ENCODE data around the gene PKP1.

The PKP1 gene

DNA sequence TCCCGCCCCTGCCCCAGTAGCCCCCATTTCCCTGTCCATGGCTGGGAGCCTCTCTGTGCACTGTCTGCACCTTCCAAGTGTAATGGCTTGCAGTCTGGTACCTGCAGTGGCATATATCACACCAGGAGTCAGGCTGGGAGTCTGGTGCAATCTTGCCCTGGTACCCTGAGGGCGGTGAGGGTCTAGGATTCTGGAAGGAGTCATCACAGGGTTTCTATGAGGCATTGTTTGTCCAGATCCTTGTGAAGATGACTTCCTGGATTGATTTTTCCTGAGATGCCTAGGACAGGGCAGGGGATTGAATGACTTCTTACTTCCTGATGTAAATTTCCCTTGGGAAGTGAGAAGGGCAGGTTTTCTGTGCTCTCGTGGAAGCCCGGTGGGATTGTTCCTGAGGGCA, 5.9 kb upstream of the PKP1 start:
- in situ Hi-C loops (cut with MboI; ENCODE audit: low sequenced_read_pairs): no loop called here

GRCh38 chr1:201279313-201279712, 4.0 kb upstream of the PKP1 start:
- in situ Hi-C loops (cut with MboI; ENCODE audit: low sequenced_read_pairs): no loop called here

DNA sequence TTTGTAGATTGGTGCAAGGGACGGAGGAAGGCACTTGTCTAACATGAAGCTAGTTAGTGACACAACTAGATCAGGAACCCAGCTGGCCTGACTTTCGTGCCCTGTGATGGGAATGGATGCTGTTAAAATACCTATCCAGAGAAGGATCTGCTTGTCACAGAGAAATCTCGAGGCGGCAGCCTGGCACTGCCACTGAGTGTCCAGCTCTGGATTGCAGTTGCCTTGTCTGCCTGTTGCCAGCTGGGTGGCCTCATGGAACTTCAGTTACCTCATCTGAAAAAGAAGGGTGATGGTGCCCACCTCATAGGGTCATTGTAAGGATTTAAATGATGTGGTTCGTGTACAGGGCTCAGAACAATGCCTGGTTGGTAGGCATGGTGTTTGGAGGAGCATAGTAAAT, 2.4 kb upstream of the PKP1 start:
- in situ Hi-C loops (cut with MboI; ENCODE audit: low sequenced_read_pairs): no loop called here

- in situ Hi-C loops (cut with MboI; ENCODE audit: low sequenced_read_pairs): no loop called here
Observed at GRCh38 chr1:201281573-201281972, 1.7 kb upstream of the PKP1 start.

DNA sequence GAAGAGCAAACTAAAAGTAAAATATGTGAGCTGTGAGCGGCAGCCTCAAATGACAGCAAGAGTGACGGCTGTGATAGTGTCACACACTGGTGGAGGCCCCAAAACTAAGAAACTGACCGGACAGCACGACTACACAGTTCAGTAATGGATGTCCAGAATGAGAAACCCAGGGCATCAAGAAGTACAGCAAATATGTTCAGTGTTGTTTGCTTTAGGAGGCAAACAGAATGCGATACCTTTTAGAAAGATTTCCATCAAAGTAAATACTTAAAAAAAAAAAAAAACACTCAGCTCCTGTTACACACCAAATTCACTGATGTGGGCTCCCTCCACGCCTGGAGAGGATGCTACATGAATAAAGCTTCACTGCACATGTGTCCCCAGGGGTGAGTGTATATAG, 1.1 kb upstream of the PKP1 start:
- in situ Hi-C loops (cut with MboI; ENCODE audit: low sequenced_read_pairs): no loop called here

- in situ Hi-C loops (cut with MboI; ENCODE audit: low sequenced_read_pairs): no loop called here
Observed at GRCh38 chr1:201283836-201284553, 689 bp downstream of the PKP1 start.

- in situ Hi-C loops (cut with MboI; ENCODE audit: low sequenced_read_pairs): no loop called here
Observed at GRCh38 chr1:201284636-201285035, 1.3 kb downstream of the PKP1 start.

DNA sequence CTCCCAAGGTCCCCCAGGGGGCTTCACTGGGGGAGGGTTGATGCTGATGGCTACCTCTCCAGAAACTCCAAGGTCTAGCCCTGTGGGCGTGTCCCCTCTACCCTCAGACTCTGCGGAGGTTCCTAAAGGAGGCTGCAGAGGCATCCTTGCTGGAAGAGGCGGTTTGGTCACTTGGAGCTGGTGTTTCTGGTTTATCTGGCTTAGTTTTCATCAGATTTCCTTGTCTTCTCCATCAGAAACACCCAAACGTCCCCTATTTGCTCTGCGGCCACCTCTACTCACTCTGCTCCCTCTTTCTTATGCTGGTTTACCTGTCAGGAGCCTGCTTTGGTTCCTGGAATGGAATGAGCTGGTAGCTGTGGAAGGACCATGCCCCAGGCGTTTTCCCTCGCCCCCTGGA, 2.5 kb downstream of the PKP1 start:
- in situ Hi-C loops (cut with MboI; ENCODE audit: low sequenced_read_pairs): no loop called here

DNA sequence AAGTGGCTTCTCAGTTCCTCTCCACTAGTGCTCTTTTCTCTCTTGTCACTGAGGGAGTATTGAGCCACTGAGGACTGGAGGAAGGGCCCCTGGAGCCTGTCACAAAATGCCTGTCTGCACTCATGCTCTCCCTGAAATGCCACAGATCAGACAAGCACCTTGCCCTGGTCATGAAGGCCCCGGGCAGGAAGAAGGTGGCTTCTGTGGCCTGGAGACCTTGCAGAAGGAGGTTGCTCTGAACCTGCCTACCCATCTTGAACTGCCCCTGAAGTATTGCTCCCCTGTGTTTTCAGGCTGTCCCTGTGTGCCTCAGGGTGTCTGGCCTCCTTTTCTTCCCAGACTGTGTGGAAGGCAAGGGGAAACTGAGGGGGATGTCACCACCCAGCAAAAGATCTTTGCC, 3.1 kb downstream of the PKP1 start:
- in situ Hi-C loops (cut with MboI; ENCODE audit: low sequenced_read_pairs): no loop called here

- in situ Hi-C loops (cut with MboI; ENCODE audit: low sequenced_read_pairs): no loop called here
Observed at GRCh38 chr1:201288007-201288406, 4.7 kb downstream of the PKP1 start.

DNA sequence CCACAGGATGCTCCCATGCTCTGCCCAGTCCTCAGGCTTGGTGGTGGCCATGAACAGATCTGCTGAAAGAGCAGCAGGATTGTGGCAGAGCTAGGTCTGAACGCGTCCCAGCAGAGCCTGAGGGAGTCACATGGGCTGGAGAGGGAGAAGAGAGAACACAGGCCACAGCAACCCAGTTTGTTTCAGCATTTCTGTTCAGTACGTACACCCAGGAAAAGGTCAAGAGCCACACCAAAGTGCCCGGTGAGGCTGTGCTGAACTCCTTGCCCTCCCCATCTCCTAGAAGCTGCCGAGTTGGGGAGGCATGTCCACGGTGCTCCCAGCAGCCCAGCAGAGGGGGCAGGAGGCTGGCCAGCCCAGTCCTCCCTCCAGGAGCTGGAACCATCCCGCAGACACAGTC, 5.5 kb downstream of the PKP1 start:
- in situ Hi-C loops (cut with MboI; ENCODE audit: low sequenced_read_pairs): no loop called here

- in situ Hi-C loops (cut with MboI; ENCODE audit: low sequenced_read_pairs): no loop called here
Observed at GRCh38 chr1:201290551-201290950, 7.2 kb downstream of the PKP1 start.

GRCh38 chr1:201291916-201292315, 8.6 kb downstream of the PKP1 start:
- in situ Hi-C loops (cut with MboI; ENCODE audit: low sequenced_read_pairs): no loop called here

DNA sequence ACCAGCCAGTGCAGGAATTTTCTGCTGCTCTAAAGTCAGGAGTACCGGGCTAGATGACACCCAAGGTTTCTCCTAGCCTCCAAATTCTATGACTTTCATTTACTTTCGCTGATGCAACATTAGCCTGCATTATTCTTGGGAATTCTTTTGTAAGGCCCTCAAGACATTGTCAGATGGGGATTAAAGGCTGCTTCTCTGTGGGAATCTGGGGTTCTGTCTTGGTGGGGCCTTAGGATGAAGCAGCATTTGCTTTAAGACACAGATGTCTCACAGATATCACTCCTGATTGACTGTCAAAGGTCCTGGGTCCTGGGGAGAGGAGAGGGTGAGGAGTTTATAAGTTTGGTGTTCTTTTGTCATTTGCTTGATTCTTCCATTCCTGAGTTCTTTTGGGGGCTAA, 11.6 kb downstream of the PKP1 start:
- in situ Hi-C loops (cut with MboI; ENCODE audit: low sequenced_read_pairs): no loop called here

DNA sequence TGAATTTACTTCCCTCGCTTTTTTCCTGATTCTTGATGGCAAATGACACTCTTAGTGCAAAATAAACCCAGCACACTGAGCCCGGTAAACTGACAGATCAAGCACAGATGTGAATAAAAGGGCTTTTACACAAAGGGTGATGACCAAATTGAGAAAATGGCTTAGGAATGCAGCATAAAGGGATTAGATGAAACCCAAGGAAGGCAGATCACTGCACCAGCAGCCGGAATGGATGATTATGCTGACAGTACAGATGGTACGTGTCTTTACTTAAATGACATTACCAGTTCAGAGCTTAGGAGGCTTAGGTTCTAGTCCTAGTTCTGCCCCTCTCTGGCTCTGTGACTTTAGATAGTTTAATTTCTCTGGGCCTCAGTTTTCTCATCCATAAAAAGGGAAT, 12.0 kb downstream of the PKP1 start:
- in situ Hi-C loops (cut with MboI; ENCODE audit: low sequenced_read_pairs): no loop called here

- in situ Hi-C loops (cut with MboI; ENCODE audit: low sequenced_read_pairs): no loop called here
Observed at GRCh38 chr1:201295861-201296260, 12.6 kb downstream of the PKP1 start.

DNA sequence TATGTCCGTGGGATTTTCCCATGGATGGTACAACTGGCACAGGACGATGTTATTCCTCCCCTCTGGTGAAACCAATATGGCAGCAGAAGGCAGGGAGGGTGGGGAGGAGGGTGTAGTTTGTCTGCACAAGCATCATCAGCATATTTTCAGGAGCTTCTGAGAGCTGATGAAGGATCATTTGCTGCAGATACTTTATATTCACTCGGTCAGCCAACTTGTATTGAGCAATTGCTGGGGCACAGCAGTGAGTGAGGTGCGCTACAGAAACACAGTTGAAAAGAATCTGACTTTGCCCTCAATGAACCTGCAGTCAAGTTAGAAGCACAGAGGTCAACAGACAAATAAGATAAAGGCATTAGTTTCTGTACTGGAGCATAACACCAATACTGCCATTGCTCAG, 13.0 kb downstream of the PKP1 start:
- in situ Hi-C loops (cut with MboI; ENCODE audit: low sequenced_read_pairs): no loop called here

GRCh38 chr1:201298396-201299381, 15.4 kb downstream of the PKP1 start:
- in situ Hi-C loops (cut with MboI; ENCODE audit: low sequenced_read_pairs): no loop called here

- in situ Hi-C loops (cut with MboI; ENCODE audit: low sequenced_read_pairs): no loop called here
Observed at GRCh38 chr1:201299968-201300367, 16.7 kb downstream of the PKP1 start.

- in situ Hi-C loops (cut with MboI; ENCODE audit: low sequenced_read_pairs): no loop called here
Observed at GRCh38 chr1:201300641-201301040, 17.3 kb downstream of the PKP1 start.

DNA sequence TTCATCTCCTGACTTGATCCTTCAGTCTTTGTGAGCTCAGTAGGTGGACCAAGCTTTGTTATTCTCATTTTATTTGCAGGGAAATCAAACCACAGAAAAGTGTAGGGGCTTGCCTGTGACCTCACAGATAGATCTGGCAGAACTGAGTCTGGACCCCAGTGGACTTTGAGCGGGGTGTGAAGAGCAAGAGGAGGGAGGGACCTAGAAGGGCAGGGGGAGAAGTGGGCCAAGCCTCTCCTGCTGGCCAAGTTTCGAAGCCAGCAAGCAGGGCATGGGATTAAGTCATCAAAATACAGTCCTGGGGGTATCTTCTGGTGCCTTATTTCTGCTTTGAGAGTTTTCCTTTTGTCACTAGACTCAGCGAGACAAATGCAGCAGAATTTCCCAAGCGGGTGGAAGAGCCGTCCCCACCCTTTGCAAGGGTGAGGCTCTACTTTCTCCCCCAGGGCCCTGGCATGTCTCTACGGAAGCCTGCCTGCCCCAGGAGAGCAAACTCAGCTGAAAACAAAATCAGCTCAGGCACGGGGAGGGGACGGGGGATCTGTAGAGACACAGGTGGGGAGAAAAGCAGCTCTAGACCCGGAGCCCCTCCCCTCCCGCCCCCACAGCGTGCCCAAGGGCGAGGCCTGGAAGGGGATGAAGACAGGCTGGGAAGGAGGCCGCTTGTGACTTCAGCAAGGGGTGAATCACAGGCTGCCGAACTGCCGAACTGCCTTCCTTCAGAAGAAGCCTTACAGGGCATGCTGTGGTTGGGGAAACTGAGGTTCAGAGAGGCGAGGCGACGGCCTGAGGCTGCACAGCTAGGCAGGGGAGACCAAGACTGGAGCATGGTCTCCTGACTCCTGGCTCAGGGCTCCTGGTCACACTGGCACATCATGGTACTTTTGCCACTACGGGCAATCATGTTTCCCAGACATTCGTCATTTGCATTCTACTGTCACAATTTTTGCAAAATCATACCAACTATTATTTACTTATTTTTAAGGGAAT, 19.2 kb downstream of the PKP1 start:
- in situ Hi-C loops (cut with MboI; ENCODE audit: low sequenced_read_pairs): no loop called here

All from HL-60/S4 (cell line).